OCI-LY1 (cell line): ENCODE results near the gene TRIM28.

Experiments used
- H2AFZ ChIP-seq: fragments of 200-600 bp; sonication (generic), shearing (Covaris generic); 2 replicates; pipeline ENCODE4 v1.6.0; 2014; ENCODE audit warnings: antibody characterized with exemption, mild to moderate bottlenecking, low read length
- H3F3A ChIP-seq: fragments of 200-600 bp; sonication (generic), shearing (Covaris generic); 2 replicates; pipeline ENCODE4 v1.6.0; 2014; ENCODE audit warnings: mild to moderate bottlenecking, antibody characterized with exemption, low read length, moderate library complexity; ENCODE audit not compliant: insufficient read depth
- H3K27ac ChIP-seq: fragments of 200-600 bp; sonication (generic); 2 replicates; pipeline ENCODE4 v1.5.1; 2014; ENCODE audit warnings: low read length, mixed run types, mild to moderate bottlenecking, low read depth; ENCODE audit not compliant: poor library complexity, severe bottlenecking
- H3K27me3 ChIP-seq: fragments of 200-600 bp; sonication (generic); 2 replicates; pipeline ENCODE4 v1.6.0; 2014; ENCODE audit warnings: antibody characterized with exemption, mild to moderate bottlenecking, low read length, moderate library complexity; ENCODE audit not compliant: insufficient read depth
- H3K36me3 ChIP-seq: fragments of 200-600 bp; sonication (generic); 2 replicates; pipeline ENCODE4 v1.6.1; 2014; ENCODE audit warnings: mild to moderate bottlenecking, antibody characterized with exemption, low read length, moderate library complexity, mixed read lengths; ENCODE audit not compliant: insufficient read depth
- H3K4me1 ChIP-seq: fragments of 200-600 bp; sonication (generic); 2 replicates; pipeline ENCODE4 v1.5.1; 2014; ENCODE audit warnings: mild to moderate bottlenecking, low read length, moderate library complexity; ENCODE audit not compliant: insufficient read depth, severe bottlenecking
- H3K4me2 ChIP-seq: fragments of 200-600 bp; sonication (generic), shearing (Covaris generic); 2 replicates; pipeline ENCODE4 v1.6.1; 2014; ENCODE audit warnings: low read length
- H3K4me3 ChIP-seq: fragments of 200-600 bp; sonication (generic); 2 replicates; pipeline ENCODE4 v1.5.1; 2014; ENCODE audit warnings: low read length, low read depth, mild to moderate bottlenecking, mixed read lengths; ENCODE audit not compliant: poor library complexity, severe bottlenecking
- H3K79me2 ChIP-seq: fragments of 200-600 bp; shearing (Covaris generic); 2 replicates; pipeline ENCODE4 v1.6.1; 2016; ENCODE audit warnings: mixed run types, low read length, mixed read lengths; ENCODE audit not compliant: insufficient read depth
- H3K9ac ChIP-seq: fragments of 200-600 bp; sonication (generic), shearing (Covaris generic); 2 replicates; pipeline ENCODE4 v1.6.1; 2014; ENCODE audit warnings: mild to moderate bottlenecking, low read length, mixed read lengths
- H3K9me2 ChIP-seq: fragments of 200-600 bp; sonication (generic), shearing (Covaris generic); 2 replicates; pipeline ENCODE4 v1.6.1; 2014; ENCODE audit warnings: low read depth, mild to moderate bottlenecking, low read length, mixed read lengths
- H3K9me3 ChIP-seq: fragments of 200-600 bp; shearing (Covaris generic); 2 replicates; pipeline ENCODE4 v1.6.1; 2014; ENCODE audit warnings: low read length, mixed read lengths
- H4K20me1 ChIP-seq: fragments of 200-600 bp; sonication (generic), shearing (Covaris generic); 2 replicates; pipeline ENCODE4 v1.6.0; 2016; ENCODE audit warnings: mild to moderate bottlenecking, low read length; ENCODE audit not compliant: insufficient read depth
- EZH2 ChIP-seq: fragments of 200-600 bp; sonication (generic), shearing (Covaris generic); IDR thresholded peaks from 2 replicates; pipeline ENCODE4 v1.8.0; 2017; ENCODE audit warnings: borderline replicate concordance, mixed run types, mild to moderate bottlenecking, antibody characterized with exemption, low read length, moderate library complexity, mixed read lengths
- TF ChIP-seq, protein P1 (sequence below): fragments of 200-600 bp; sonication (generic), shearing (Covaris generic); IDR thresholded peaks from 2 replicates; pipeline ENCODE4 v1.5.1; 2017; ENCODE audit warnings: mild to moderate bottlenecking, antibody characterized with exemption, low read length, moderate library complexity, mixed read lengths

Gene TRIM28

GRCh38 chr19:58559275-58560006 lies 15.6 kb downstream of the TRIM28 start:
- Histone ChIP-seq H3K9me3 (no peaks in the 10 kb centered on the region), H3K4me1 (peaks cover 70% of the 10 kb centered on the region), H3K27ac (peak overlapping the region; percentile 99), H3K27me3 (no peaks in the 10 kb centered on the region), H4K20me1 (no peaks in the 10 kb centered on the region), H3K4me3 (peak overlapping the region; percentile 91), H3F3A (peaks cover 15% of the 10 kb centered on the region), H3K4me2 (peak overlapping the region; percentile 96), H3K79me2 (peaks cover 19% of the 10 kb centered on the region), H2AFZ (no peak overlapping the region), H3K36me3 (peaks cover 22% of the 10 kb centered on the region; the same call in 1 of the 2 replicates), H3K9ac (peak overlapping the region; percentile 99), H3K9me2 (no peaks in the 10 kb centered on the region)
- TF ChIP-seq, protein P1, sequence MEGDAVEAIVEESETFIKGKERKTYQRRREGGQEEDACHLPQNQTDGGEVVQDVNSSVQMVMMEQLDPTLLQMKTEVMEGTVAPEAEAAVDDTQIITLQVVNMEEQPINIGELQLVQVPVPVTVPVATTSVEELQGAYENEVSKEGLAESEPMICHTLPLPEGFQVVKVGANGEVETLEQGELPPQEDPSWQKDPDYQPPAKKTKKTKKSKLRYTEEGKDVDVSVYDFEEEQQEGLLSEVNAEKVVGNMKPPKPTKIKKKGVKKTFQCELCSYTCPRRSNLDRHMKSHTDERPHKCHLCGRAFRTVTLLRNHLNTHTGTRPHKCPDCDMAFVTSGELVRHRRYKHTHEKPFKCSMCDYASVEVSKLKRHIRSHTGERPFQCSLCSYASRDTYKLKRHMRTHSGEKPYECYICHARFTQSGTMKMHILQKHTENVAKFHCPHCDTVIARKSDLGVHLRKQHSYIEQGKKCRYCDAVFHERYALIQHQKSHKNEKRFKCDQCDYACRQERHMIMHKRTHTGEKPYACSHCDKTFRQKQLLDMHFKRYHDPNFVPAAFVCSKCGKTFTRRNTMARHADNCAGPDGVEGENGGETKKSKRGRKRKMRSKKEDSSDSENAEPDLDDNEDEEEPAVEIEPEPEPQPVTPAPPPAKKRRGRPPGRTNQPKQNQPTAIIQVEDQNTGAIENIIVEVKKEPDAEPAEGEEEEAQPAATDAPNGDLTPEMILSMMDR = no peak
- no peak for TF ChIP-seq EZH2

GRCh38 chr19:58560007-58560887 lies 16.4 kb downstream of the TRIM28 start:
- Histone ChIP-seq H3K9ac (peak overlapping the region; percentile 99), H3K27me3 (no peaks in the 10 kb centered on the region), H3K9me3 (no peaks in the 10 kb centered on the region), H4K20me1 (no peaks in the 10 kb centered on the region), H3F3A (peaks cover 18% of the 10 kb centered on the region), H2AFZ (no peak overlapping the region), H3K36me3 (peaks cover 20% of the 10 kb centered on the region; the same call in 1 of the 2 replicates), H3K4me3 (peak overlapping the region; percentile 91), H3K4me2 (peak overlapping the region; percentile 96), H3K4me1 (peaks cover 67% of the 10 kb centered on the region), H3K79me2 (peaks cover 19% of the 10 kb centered on the region), H3K9me2 (no peaks in the 10 kb centered on the region), H3K27ac (peak overlapping the region; percentile 99)
- TF ChIP-seq EZH2 = no peak
- TF ChIP-seq, protein P1 = no peak

GRCh38 chr19:58560921-58561320 lies 17.1 kb downstream of the TRIM28 start:
- Histone ChIP-seq H3K9me2 (no peaks in the 10 kb centered on the region), H3K9me3 (no peaks in the 10 kb centered on the region), H3K79me2 (peaks cover 19% of the 10 kb centered on the region), H3K4me1 (peaks cover 60% of the 10 kb centered on the region), H4K20me1 (no peaks in the 10 kb centered on the region), H3K4me2 (no peak overlapping the region), H3K27me3 (no peaks in the 10 kb centered on the region), H3K4me3 (no peak overlapping the region), H3K27ac (peak overlapping the region; percentile 99), H3K9ac (no peak overlapping the region; the same call in 1 of the 2 replicates), H2AFZ (no peak overlapping the region), H3K36me3 (peaks cover 14% of the 10 kb centered on the region; the same call in 1 of the 2 replicates), H3F3A (peaks cover 18% of the 10 kb centered on the region)
- no peak for TF ChIP-seq EZH2
- TF ChIP-seq, protein P1 = no peak
